Measurements from ENCODE around the gene OPN1MW3.

OPN1MW3 gene

DNA sequence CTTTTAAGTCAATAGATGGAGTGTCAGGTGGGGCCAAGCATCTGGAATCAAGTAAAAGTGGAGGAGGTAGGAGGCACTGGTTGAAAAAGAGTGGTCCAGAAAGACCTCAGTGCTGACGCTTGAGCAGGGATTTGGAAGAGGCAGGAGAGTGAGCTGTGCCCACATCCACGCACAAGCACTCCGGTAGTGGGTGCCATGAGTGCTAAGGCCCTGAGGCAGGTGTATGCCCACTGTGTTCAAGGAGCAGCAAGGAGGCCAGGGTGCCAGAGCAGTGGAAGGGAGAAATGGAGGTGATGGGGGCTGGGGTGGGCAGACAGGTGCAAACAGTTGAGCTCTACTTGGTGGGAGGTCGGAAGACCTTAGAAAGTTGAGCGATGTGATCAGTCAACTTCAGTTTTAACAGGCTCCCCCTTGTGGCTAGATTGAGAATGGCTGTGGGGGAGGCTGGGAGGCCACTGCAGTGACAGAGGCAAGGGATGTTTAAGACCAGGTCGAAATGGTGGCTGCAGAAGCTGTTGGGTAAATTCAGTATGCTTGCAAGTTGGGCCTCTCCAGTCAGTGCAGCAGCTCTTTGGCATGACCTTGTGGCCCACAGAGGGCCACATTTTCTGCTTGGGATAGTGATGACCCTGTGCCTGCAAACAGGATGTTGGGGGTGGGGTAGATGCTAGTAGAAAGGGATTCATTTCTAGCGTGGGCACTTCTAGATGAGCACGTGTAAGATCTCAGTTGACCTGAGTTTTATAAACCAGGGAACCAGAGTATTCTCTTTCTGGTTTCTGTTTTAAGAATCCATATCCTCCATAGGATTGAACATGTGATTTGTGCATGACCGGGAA lies 50.9 kb downstream of the OPN1MW3 start:
- peaks cover 11% of the 10 kb centered on the region for H3K4me1 Mint-ChIP-seq
- H3K36me3 Mint-ChIP-seq (ENCODE audit: low read depth): no peaks in the 10 kb centered on the region
- H3K27me3 Mint-ChIP-seq (ENCODE audit: low read depth): peaks cover 6% of the 10 kb centered on the region
- H3K9me3 Mint-ChIP-seq: peaks cover 29% of the 10 kb centered on the region
- peak; percentile 43 to 56 (median 54) for TF ChIP-seq CTCF (IDR thresholded peaks at IDR 0.05; ENCODE audit: unreplicated experiment in 3 of 3)
- H3K27ac Mint-ChIP-seq: no peak overlapping the region
- no peak overlapping the region for H3K4me3 Mint-ChIP-seq

- Mint-ChIP-seq H3K27ac (no peak overlapping the region), H3K27me3 (ENCODE audit: low read depth) (no peaks in the 10 kb centered on the region), H3K9me3 (peaks cover 29% of the 10 kb centered on the region), H3K4me1 (peaks cover 4% of the 10 kb centered on the region), H3K4me3 (no peak overlapping the region), H3K36me3 (ENCODE audit: low read depth) (no peaks in the 10 kb centered on the region)
- TF ChIP-seq CTCF (IDR thresholded peaks at IDR 0.05; ENCODE audit: unreplicated experiment in 3 of 3): no peak
Measured at GRCh38 chrX:154309041-154309775, 51.8 kb downstream of the OPN1MW3 start.

DNA sequence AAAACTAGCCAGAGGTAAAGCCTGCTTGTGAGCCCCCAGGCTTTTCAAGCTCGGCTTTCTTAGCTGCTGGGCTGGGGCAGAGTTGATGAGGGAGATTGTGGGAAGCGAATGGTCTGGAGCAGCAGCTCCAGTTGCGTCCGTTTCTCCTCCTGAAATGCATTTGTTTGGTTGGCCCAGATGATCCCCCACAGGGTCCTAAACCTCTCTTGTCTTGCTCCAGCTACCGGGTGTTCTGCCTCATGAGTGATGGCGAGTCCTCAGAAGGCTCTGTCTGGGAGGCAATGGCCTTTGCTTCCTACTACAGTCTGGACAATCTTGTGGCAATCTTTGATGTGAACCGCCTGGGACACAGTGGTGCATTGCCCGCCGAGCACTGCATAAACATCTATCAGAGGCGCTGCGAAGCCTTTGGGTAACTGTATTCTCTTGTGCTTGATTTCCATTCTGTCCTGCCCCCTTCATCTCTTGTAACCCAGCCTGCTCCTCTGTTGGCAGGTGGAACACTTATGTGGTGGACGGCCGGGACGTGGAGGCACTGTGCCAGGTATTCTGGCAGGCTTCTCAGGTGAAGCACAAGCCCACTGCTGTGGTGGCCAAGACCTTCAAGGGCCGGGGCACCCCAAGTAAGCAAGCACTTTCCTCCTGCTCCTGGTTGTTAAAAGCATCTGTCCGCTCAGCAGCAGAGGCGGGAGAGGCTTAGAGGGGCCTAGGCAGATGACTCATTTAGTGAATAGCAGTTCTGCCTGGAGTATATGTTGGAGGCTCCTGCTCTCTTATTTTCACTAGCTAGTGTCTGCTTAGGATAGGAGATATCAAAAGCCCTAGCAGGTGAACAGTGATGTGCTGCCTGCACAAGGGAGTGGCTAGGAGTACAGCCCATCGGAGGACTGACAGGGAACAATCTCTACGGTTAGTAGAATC lies 53.5 kb downstream of the OPN1MW3 start:
- H3K27me3 Mint-ChIP-seq (ENCODE audit: low read depth): no peaks in the 10 kb centered on the region
- TF ChIP-seq CTCF (IDR thresholded peaks at IDR 0.05; ENCODE audit: unreplicated experiment in 3 of 3): no peak
- H3K4me3 Mint-ChIP-seq: no peak overlapping the region
- no peaks in the 10 kb centered on the region for H3K36me3 Mint-ChIP-seq (ENCODE audit: low read depth)
- peaks cover 4% of the 10 kb centered on the region for H3K4me1 Mint-ChIP-seq
- H3K27ac Mint-ChIP-seq: peak overlapping the region in 1 of 3 experiments; percentile 61
- peaks cover 27% of the 10 kb centered on the region for H3K9me3 Mint-ChIP-seq

- H3K27me3 Mint-ChIP-seq (ENCODE audit: low read depth): peaks cover 5% of the 10 kb centered on the region
- no peak overlapping the region for H3K27ac Mint-ChIP-seq
- H3K9me3 Mint-ChIP-seq: peaks cover 25% of the 10 kb centered on the region
- peaks cover 4% of the 10 kb centered on the region for H3K4me1 Mint-ChIP-seq
- H3K36me3 Mint-ChIP-seq (ENCODE audit: low read depth): no peaks in the 10 kb centered on the region
- no peak overlapping the region for H3K4me3 Mint-ChIP-seq
- TF ChIP-seq CTCF (IDR thresholded peaks at IDR 0.05; ENCODE audit: unreplicated experiment in 3 of 3): no peak
Measured at GRCh38 chrX:154312116-154312515, 54.7 kb downstream of the OPN1MW3 start.

- TF ChIP-seq CTCF (IDR thresholded peaks at IDR 0.05; ENCODE audit: unreplicated experiment in 3 of 3): no peak
- Mint-ChIP-seq H3K27me3 (ENCODE audit: low read depth) (peaks cover 10% of the 10 kb centered on the region), H3K9me3 (peaks cover 21% of the 10 kb centered on the region), H3K27ac (no peak overlapping the region), H3K4me3 (no peak overlapping the region), H3K4me1 (peaks cover 9% of the 10 kb centered on the region), H3K36me3 (ENCODE audit: low read depth) (no peaks in the 10 kb centered on the region)
Measured at GRCh38 chrX:154313147-154313546, 55.8 kb downstream of the OPN1MW3 start.

Measured in nephron (organoid).